BJ (cell line): ENCODE data around the gene UNC79. TPM values are rescaled to one million over a fixed set of nuclear protein-coding genes. Genes with fewer than 3 reads are reported as not detected.

Source experiments
- CTCF ChIA-PET: fragments of 350-600 bp; formaldehyde crosslinking; extraction: SDS; loops from one replicate; lab custom pipeline; 2021; ENCODE audit warnings: antibody characterized with exemption, inconsistent platforms; lab: Yijun Ruan, JAX
- POLR2A ChIA-PET: fragments of 300-600 bp; sonication (Branson Sonifier 250); formaldehyde crosslinking; extraction: SDS; loops from one replicate; lab custom pipeline; 2021; ENCODE audit warnings: antibody characterized with exemption; lab: Charles Lee
- DNase-seq: peaks from one replicate; pipeline ENCODE4 v3.0.0-alpha.2; 2011; ENCODE audit warnings: low read depth
- H3K27me3 ChIP-seq: 2 replicates; pipeline ENCODE4 v1.6.0; 2011; ENCODE audit warnings: low read length; ENCODE audit not compliant: control insufficient read depth, insufficient read depth
- H3K36me3 ChIP-seq: 2 replicates; pipeline ENCODE4 v1.5.1; 2011; ENCODE audit warnings: low read length; ENCODE audit not compliant: control insufficient read depth, insufficient read depth
- H3K4me3 ChIP-seq: 2 replicates; pipeline ENCODE4 v1.5.1; 2011; ENCODE audit warnings: low read depth, mild to moderate bottlenecking, control low read depth, low read length
- polyA plus RNA-seq: library from polyadenylated mRNA; depleted of rRNA; stranded (reverse); fragments of >200 nt; gene quantifications from 2 replicates; pipeline ENCODE4 v1.2.3, GENCODE V29; 2011
- TF ChIP-seq, protein P1 (sequence below): IDR thresholded peaks from 2 replicates; pipeline ENCODE4 v1.5.1; 2011; ENCODE audit warnings: low read depth, mild to moderate bottlenecking, control low read depth, inconsistent platforms, low read length, moderate library complexity; ENCODE audit not compliant: insufficient read depth

Gene UNC79
- polyA plus RNA-seq, 1 experiment, result 0.04 TPM

- Histone ChIP-seq H3K27me3 (no peaks in the 10 kb centered on the region), H3K36me3 (no peaks in the 10 kb centered on the region), H3K4me3 (no peak overlapping the region)
- no peak for DNase-seq
- ChIA-PET CTCF (no interaction called here), POLR2A (no interaction called here)
- TF ChIP-seq, protein P1, sequence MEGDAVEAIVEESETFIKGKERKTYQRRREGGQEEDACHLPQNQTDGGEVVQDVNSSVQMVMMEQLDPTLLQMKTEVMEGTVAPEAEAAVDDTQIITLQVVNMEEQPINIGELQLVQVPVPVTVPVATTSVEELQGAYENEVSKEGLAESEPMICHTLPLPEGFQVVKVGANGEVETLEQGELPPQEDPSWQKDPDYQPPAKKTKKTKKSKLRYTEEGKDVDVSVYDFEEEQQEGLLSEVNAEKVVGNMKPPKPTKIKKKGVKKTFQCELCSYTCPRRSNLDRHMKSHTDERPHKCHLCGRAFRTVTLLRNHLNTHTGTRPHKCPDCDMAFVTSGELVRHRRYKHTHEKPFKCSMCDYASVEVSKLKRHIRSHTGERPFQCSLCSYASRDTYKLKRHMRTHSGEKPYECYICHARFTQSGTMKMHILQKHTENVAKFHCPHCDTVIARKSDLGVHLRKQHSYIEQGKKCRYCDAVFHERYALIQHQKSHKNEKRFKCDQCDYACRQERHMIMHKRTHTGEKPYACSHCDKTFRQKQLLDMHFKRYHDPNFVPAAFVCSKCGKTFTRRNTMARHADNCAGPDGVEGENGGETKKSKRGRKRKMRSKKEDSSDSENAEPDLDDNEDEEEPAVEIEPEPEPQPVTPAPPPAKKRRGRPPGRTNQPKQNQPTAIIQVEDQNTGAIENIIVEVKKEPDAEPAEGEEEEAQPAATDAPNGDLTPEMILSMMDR, result no peak
Observed at GRCh38 chr14:93676416-93676958, 245.7 kb downstream of the UNC79 start.

DNA sequence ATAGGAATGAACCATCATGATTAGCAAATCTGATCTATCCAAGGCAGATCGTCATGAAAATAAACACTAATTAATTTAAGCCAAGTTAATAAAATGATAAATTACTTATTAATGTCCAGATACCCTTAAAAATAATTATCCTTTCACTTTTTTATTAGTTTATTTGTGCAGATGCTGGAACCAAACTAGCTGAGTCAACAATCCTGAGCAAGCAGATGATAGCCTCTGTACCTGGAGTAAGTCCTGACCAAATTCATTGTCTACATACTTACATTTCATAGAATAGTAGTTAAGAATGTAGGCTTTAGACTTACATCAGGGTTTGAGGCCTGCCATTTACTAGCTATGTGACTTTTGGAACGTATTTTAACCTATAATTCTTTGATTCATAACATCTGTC, 251.7 kb downstream of the UNC79 start:
- CTCF ChIA-PET, result no interaction called here
- DNase-seq, result no peak
- TF ChIP-seq, protein P1, result no peak
- Histone ChIP-seq H3K27me3 (no peaks in the 10 kb centered on the region), H3K36me3 (no peaks in the 10 kb centered on the region), H3K4me3 (no peak overlapping the region)
- POLR2A ChIA-PET, result no interaction called here

GRCh38 chr14:93683226-93683625, 252.5 kb downstream of the UNC79 start:
- H3K36me3 ChIP-seq, result no peaks in the 10 kb centered on the region
- no peak for DNase-seq
- POLR2A ChIA-PET, result no interaction called here
- CTCF ChIA-PET, result no interaction called here
- H3K4me3 ChIP-seq, result no peak overlapping the region
- TF ChIP-seq, protein P1, result no peak
- H3K27me3 ChIP-seq, result no peaks in the 10 kb centered on the region

- no peak for DNase-seq
- POLR2A ChIA-PET, result no interaction called here
- Histone ChIP-seq H3K27me3 (no peaks in the 10 kb centered on the region), H3K4me3 (no peak overlapping the region), H3K36me3 (no peaks in the 10 kb centered on the region)
- TF ChIP-seq, protein P1, result no peak
- CTCF ChIA-PET, result no interaction called here
Observed at GRCh38 chr14:93685121-93685895, 254.6 kb downstream of the UNC79 start.

GRCh38 chr14:93686268-93686667, 255.5 kb downstream of the UNC79 start:
- DNase-seq, result no peak
- TF ChIP-seq, protein P1, result no peak
- ChIA-PET CTCF (no interaction called here), POLR2A (no interaction called here)
- no peak overlapping the region for H3K4me3 ChIP-seq
- H3K36me3 ChIP-seq, result no peaks in the 10 kb centered on the region
- no peaks in the 10 kb centered on the region for H3K27me3 ChIP-seq
